ENCODE results near the gene PIP4K2A. TPM values are rescaled to one million over a fixed set of nuclear protein-coding genes. Genes with fewer than 3 reads are reported as not detected.

The PIP4K2A gene
- total RNA-seq, 1 donor from 2014 or later, result 22.4 TPM

DNA sequence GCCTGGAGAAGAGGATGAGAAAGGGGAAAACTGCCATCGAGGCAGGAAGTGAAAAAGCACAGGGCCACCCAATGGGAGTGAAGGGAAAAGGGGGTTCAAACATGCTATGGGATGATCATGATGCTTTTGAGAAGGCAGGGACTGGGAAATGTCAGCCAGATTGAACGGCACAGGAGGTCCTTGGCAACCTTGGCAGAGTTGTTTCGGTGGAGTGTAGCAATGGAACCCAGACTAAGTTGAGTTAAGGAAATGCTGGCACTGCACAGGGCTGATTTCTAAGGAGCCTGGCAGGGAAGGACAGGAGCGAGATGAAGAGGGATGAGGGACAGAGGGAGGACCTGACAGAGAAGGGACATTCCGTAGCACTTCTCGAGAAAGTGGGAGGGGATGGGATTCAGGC, 101.4 kb downstream of the PIP4K2A start:
- TF ChIP-seq, protein P1, sequence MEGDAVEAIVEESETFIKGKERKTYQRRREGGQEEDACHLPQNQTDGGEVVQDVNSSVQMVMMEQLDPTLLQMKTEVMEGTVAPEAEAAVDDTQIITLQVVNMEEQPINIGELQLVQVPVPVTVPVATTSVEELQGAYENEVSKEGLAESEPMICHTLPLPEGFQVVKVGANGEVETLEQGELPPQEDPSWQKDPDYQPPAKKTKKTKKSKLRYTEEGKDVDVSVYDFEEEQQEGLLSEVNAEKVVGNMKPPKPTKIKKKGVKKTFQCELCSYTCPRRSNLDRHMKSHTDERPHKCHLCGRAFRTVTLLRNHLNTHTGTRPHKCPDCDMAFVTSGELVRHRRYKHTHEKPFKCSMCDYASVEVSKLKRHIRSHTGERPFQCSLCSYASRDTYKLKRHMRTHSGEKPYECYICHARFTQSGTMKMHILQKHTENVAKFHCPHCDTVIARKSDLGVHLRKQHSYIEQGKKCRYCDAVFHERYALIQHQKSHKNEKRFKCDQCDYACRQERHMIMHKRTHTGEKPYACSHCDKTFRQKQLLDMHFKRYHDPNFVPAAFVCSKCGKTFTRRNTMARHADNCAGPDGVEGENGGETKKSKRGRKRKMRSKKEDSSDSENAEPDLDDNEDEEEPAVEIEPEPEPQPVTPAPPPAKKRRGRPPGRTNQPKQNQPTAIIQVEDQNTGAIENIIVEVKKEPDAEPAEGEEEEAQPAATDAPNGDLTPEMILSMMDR (IDR thresholded peaks at IDR 0.05; ENCODE audit: unreplicated experiment), result no peak
- DNase-seq (ENCODE audit: low spot score, unreplicated experiment), result no peak
- Mint-ChIP-seq H3K36me3 (ENCODE audit: insufficient read depth) (peaks cover 13% of the 10 kb centered on the region), H3K4me3 (ENCODE audit: low read depth) (no peak overlapping the region), H3K27ac (no peak overlapping the region), H3K9me3 (ENCODE audit: low read depth) (peaks cover 4% of the 10 kb centered on the region), H3K4me1 (ENCODE audit: low read depth) (peaks cover 20% of the 10 kb centered on the region), H3K27me3 (no peaks in the 10 kb centered on the region)

DNA sequence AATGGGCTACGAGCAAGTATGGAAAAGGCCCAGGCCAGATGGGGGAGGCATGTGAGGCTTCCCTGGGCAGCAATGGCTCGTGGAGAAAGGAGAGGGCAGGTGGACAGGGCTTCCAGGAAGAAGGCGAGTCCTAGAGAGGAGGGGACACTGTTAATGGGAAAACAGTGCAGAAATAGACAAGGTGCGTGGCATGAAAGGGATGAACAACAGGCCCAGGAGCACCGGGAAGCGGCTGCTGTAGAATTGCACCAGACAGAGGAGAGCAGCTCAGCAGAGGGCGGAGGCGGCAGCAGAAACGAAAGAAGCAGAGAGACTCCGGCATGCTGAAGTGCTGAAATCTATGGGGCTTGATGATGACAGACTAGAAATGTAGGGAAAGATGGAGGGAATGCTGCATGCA, 102.1 kb downstream of the PIP4K2A start:
- Mint-ChIP-seq H3K36me3 (ENCODE audit: insufficient read depth) (peaks cover 16% of the 10 kb centered on the region), H3K4me3 (ENCODE audit: low read depth) (no peak overlapping the region), H3K27ac (peak overlapping the region; percentile 4), H3K9me3 (ENCODE audit: low read depth) (peaks cover 4% of the 10 kb centered on the region), H3K4me1 (ENCODE audit: low read depth) (peaks cover 19% of the 10 kb centered on the region), H3K27me3 (no peaks in the 10 kb centered on the region)
- DNase-seq (ENCODE audit: low spot score, unreplicated experiment), result no peak
- TF ChIP-seq, protein P1 (IDR thresholded peaks at IDR 0.05; ENCODE audit: unreplicated experiment), result no peak

DNA sequence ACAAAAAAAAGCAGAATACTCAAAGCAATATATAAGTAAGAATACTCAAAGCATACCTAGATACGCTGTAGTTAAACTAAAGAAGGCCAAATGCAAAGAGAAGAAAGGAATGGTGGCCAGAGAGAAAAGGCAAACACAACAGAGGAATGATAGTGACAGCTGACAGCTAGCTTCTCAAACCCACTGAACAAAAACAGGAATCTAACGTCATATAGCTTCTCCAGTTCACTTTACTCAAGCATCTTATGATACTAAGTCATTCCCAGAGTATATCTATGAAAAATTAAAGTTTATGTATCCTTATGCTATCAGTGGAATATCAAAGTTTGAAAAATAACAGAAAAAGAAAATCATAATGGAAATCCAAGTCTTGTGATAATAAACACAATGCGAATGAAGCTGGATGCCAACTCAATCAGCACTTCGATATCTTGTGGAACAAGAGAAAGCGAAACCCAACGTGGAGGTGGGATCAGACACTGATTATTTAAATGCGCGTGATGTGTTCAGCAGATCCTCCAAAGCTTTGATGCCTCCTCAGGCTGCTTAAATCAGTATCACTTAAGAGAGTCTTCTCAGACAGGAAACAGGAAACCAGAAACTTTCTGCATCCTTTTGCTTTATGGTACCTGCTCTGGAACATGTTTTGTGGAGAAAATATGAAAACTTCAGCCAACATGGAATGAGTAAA, 102.8 kb downstream of the PIP4K2A start:
- no peak overlapping the region for H3K4me3 Mint-ChIP-seq (ENCODE audit: low read depth)
- peaks cover 4% of the 10 kb centered on the region for H3K9me3 Mint-ChIP-seq (ENCODE audit: low read depth)
- H3K4me1 Mint-ChIP-seq (ENCODE audit: low read depth), result peaks cover 19% of the 10 kb centered on the region
- H3K27me3 Mint-ChIP-seq, result no peaks in the 10 kb centered on the region
- H3K27ac Mint-ChIP-seq, result no peak overlapping the region
- no peak for DNase-seq (ENCODE audit: low spot score, unreplicated experiment)
- TF ChIP-seq, protein P1 (IDR thresholded peaks at IDR 0.05; ENCODE audit: unreplicated experiment), result no peak
- peaks cover 19% of the 10 kb centered on the region for H3K36me3 Mint-ChIP-seq (ENCODE audit: insufficient read depth)

DNA sequence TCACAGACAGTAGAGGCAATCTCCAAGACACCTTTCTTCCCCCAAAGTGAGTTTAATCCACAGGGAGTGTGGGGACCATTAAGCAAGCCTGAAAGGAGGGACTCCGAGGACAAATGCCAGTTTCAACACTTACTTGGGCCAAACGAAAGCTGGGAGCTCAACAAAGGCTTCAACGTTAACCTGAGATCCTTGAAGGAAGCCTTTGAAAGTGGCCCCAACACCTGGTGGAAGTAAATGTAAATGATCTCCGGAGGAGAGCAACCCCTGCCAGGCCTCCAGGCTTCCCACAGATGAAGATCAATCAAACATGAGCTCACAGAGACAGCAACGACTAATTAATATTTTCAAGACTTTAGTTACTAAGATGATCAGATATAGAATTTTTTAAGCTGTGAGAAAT, 103.8 kb downstream of the PIP4K2A start:
- H3K9me3 Mint-ChIP-seq (ENCODE audit: low read depth), result peaks cover 4% of the 10 kb centered on the region
- DNase-seq (ENCODE audit: low spot score, unreplicated experiment), result no peak
- H3K36me3 Mint-ChIP-seq (ENCODE audit: insufficient read depth), result peaks cover 19% of the 10 kb centered on the region

DNA sequence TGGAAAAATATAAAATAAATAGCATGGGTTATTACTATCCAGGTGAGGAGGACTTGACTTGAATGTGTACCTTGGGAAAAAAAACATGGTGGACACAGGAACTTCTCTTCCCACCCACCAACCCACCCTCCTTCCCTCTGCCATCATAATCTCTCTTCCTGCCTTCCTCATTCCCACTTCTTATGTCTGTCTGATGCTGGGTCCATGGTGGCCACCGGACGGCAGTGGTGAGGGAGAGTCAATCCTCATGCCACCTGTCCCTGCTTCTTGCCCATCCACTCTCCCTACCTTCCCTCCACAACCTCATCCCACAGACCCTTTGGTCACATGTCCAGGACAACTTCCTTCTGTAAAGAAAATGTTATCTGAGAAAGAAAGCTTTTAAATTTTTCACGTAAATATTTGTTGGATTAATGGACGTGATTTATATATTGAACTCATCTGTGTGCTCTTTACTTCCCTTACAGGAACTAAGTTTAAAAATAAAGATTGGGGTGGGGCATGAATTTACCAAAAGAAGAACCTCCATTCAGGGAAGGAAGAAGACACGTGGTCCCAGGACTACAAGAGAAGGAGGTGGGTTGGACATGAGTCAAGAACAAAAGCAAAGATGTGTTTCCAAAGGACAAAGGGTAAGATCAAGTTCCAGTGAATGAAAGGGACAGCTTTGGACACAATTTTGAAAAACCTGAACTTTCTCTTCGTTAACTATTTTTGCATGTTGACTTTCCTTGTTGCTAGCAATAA, 104.5 kb downstream of the PIP4K2A start:
- TF ChIP-seq, protein P1 (IDR thresholded peaks at IDR 0.05; ENCODE audit: unreplicated experiment), result no peak
- Mint-ChIP-seq H3K4me1 (ENCODE audit: low read depth) (peaks cover 15% of the 10 kb centered on the region), H3K27me3 (no peaks in the 10 kb centered on the region), H3K4me3 (ENCODE audit: low read depth) (no peak overlapping the region), H3K27ac (no peak overlapping the region), H3K9me3 (ENCODE audit: low read depth) (peaks cover 4% of the 10 kb centered on the region), H3K36me3 (ENCODE audit: insufficient read depth) (peaks cover 19% of the 10 kb centered on the region)
- DNase-seq (ENCODE audit: low spot score, unreplicated experiment), result no peak

More for the DNA sequence above, 103.8 kb downstream of the PIP4K2A start:
- H3K27me3 Mint-ChIP-seq, result no peaks in the 10 kb centered on the region
- H3K4me3 Mint-ChIP-seq (ENCODE audit: low read depth), result no peak overlapping the region
- H3K27ac Mint-ChIP-seq, result no peak overlapping the region
- H3K4me1 Mint-ChIP-seq (ENCODE audit: low read depth), result peaks cover 13% of the 10 kb centered on the region
- TF ChIP-seq, protein P1 (IDR thresholded peaks at IDR 0.05; ENCODE audit: unreplicated experiment), result no peak
